ENCODE measurements around the gene P4HA2.
"Not testable (repeated sequence)": the region's sequence is repeated elsewhere in the genome, so short reads cannot be mapped to it uniquely, and the experiment has no call there.

Gene P4HA2

DNA sequence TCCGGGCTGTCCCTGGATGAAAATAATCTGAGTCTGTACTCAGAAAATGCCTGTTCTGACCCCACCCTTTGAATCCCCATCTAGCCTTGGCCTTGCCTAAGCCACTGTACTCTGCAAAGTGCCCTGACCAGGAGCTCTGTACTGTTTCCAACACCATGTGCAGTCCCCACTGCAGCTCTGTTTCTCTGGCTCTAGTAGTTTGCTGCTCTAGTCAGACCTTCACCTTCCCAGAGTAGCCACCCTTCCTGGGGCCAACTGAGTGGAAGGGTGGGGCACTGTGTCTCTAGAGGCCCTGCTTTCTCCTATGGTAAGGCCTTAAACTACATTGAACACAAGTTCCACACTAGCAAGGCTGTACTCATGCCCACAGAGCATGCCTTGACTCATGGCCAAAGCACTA is 31.9 kb downstream of the P4HA2 start:
- no peak for DNase-seq

DNA sequence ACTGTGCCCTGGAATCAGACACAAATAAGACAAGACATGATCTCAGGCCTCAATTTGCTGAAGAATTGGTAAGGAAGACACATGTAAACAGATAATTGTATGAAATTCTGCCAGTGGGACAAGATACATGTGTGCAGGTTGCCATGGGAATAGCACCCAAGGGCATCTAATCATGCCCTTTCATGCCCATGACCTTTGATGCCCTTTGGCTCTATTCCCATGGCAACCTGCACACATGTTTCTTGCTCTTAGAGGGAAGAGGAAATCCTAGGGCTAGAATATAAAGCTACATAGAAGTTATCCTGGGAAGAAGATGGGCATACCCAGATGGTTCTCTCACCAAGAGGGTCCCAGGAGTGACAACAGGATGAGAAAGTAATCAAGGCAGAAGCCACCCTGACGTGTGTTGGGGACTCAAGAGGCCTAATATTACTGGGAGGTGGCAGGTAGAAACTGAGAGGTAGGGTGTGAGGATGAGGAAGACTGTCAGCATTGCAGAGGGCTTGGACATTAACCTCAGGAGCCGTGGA is 34.4 kb downstream of the P4HA2 start:
- peak; percentile 19 for DNase-seq

DNA sequence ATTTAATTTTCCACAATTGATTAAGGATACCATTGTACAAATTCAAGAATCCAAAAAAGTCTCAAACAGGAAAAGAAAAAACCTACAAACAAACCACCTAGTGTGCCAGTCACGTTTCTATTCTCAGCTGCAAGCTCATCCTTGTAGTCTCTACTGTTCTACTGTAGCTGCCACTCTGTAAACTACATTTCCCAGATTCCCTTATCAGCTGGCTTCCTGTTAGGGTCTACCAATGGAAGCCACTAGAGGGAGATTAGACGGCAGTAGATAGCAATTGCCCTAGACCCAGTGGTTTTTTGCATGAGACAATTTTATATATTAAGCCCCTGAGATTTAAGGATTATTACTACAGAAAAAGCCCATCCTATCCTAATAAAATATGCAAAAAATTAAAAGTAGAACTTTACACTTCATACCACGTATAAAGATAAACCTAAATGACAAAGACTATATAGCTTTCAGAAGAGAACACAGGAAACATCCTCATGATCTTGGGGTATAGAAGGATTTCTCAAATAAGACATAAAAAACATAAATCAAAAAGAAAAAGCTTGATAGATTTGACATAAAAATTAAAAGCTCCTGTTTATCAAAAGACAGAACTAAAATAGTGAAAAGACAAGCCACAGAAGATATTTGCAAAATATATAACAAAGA is 37.4 kb downstream of the P4HA2 start:
- DNase-seq, result peak; percentile 50

DNA sequence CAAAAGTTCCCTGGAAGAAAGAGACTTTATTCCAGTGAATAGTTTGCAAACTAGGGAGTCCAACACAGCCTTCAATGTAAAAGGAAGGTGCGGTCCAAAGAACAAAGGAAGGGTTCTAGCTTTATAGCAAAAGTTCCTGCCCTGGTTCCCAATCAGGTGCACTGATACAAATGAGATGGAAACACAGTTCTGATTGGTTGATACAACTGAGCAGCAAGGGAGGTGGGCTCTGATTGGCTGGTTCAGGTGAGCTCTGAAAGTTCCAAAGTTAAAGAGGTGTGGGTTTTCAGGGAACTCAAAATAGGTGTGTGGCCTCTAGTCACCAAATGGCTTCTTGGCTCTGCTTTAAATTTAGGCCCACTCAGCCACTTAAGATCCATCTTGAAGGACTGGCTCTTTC is 43.1 kb downstream of the P4HA2 start:
- DNase-seq, result no peak

DNA sequence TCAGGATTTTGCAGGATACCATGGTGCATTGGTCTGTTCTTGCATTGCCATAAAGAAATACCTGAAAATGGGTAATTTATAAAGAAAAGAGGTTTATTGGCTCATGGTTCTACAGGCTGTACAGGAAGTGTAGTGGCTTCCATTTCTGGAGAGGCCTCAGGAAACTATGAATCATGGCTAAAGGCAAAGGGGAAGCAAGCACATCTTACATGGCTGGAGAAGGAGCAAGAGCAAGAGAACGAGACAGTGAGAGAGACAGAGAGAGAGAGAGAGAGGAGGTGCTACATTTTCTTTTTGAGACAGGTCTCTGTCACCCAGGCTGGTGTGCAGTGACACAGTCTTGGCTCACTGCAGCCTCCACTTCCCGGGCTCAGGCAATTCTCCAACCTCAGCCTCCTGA is 43.9 kb downstream of the P4HA2 start:
- no peak for DNase-seq

DNA sequence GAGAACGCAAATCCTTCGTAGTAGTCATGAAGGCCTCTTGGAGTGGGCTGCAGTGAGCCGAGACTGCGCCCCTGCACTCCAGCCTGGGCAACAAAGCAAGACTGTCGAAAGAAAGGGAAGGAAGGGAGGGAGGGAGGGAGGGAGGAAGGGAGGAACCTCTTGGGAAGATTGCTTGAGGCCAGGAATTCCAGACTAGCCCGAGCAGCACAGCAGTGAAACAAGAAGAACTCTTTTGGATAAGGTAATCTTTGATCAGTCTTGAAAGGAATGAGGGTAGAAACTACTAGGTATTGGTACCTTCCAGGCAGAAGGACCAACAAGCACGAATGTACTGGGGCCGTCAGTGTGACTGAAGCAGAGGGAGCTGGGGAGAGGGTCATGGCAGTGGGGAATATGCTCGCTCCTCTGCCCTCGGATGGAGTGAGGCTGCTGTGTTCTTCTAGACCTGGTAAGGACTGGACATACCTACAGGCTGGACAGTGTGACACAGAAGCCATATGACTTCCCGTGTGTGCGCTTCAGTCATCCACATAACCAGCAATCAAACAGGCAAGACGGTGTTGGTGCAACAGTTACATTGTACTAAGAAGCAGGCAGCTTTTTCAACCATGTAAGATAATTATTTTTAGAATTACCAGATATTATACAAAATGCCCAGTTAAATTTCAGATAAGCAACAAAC is 45.2 kb downstream of the P4HA2 start:
- no peak for DNase-seq

DNA sequence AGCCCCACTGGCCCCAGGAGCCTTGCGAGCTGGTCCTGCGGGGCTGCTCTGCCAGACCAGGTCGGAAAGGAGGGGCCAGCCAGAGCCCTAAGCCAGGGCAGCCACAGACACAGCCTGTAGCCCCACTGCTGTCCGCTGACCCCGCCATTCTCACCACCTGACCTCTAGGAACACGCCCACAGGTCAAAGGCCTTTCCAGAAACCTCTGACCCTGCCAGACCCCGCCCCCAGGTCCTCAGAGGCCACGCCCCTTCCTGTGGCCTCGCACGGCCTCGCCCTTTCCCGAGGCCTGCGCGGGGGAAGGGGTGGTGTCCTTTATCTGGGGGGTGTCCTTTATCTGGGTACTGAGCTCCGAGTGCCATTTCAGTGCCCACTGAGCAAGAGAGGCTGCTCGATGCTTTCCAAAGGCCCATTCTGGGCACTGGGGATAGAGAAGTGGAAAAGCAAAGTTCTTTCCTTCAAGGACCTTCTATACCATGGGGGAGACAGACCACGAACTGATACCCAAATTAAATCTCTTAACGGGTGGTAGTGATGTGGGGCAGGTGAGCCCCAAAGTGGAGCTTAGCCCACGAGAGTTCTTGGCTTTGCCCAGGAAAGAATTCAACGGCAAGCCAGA is 46.5 kb downstream of the P4HA2 start:
- DNase-seq, result no peak

DNA sequence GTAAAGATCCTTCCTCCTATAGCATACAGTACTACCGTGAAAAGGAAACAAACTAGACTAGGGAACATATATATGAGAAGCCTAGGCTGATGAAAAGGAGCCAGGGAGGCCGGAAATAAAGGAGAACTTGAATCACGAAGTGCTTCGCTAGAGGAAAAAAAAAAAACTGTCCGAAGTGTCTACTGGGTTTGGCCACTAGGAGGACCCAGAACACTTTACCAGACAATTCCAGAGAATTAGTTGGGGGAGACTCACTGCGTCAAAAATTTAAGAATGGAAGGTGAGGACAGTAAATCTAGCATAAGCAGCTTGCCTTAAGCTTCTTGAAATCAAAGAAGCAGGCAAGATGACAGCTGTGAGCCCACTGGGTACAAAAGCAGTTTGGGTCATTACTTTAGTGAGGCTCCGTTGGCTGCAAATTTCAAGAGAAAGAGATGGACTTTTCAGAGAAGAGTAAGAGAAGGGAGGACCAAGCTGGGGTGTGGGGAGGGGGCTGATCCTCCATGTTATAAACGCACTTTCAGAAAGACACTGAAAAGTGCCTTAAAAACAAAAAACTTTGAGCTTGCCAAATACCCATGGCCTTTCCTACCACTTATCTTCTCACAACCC is 47.4 kb downstream of the P4HA2 start:
- peak; percentile 26 for DNase-seq

DNA sequence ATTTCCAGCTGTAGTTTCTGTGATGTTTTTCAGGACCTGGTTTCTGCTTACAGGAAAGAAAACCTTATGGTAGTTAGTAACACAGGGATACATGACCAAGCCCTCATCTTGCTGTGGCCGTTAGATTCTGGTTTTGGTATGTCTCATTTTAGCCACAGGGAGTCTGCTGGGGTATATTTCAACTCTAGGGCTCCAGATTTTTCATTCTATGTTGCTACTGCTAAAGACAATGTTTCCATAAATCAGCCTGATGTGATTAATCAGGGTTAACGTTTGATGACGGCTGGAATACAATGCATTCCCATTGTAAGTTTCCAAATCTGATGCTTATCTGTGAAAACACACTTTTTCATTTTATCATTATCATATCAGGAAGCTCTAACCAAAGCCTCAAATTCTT is 48.2 kb downstream of the P4HA2 start:
- DNase-seq, result no peak

DNA sequence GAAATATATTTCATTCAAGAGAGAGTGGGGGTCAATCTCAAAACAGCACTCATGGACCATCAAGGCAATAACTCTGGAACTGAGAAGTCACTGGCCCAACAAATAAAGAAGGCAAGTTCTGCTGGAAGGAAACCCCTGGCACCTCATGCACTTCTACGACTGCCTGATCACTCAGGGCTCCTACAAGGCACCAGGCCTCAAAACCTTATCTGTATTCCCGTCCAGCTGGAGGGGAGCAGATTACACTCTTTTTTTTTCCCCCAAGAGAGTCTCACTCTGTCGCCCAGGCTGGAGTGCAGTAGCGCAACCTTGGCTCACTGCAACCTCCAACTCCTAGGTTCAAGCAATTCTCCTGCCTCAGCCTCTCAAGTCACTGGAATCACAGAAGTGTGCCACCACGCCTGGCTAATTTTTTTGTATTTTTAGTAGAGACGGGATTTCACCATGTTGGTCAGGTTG is 49.9 kb downstream of the P4HA2 start:
- DNase-seq, result no peak

DNA sequence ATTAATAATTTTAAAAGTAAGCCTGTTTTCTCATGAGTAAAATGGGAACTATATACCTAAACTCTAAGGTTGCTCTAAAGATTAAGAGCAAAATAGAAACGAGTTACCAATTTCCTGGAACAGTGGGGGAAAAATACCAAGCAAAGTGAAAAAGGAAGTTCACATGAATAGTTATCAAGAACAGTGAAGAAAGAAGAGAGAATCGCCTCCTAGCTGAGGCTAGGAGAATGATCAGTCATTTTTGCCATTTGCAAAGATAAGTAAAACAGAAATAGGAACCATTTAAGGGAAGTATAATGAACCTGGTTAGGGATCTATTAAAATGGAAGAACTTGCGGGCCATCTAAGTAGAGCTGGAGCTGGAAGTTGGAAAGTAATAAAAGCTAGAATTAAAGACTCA is 50.7 kb downstream of the P4HA2 start:
- no peak for DNase-seq

DNA sequence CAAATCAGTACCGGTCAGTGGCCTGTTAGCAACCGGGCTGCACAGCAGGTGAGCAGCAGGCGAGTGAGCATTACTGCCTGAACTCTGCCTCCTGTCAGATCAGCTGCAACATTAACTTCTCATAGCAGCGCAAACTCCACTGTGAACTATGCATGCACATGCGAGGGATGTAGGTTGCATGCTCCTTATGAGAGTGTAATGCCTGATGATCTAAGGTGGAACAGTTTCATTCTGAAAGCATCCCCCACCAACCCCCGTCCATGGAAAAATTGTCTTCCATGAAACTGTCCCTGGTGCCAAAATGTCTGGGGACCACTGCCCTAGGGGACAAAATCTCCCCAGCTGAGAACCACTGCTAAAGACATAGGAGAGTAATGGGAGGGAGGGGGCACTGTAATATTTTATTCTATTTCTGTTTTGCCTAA is 51.1 kb downstream of the P4HA2 start:
- DNase-seq, result no peak

DNA sequence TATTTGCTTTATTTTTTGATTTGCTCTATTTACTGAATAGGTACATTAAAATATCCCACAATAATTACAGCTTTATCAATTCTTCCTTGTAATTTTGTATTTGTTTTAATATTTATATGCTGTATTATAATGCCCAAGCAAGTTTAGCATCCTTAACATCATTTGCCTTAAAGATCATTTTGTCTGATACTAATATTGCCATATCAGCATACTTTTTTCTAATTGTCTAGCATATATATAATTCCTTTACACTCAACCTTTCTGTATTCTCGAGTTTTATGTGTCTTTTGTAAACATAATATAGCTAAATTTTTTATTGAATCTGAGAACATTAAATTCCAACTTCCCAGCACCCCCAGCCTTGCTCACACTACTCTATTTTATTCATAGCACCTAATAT is 64.7 kb downstream of the P4HA2 start:
- DNase-seq, result no peak

DNA sequence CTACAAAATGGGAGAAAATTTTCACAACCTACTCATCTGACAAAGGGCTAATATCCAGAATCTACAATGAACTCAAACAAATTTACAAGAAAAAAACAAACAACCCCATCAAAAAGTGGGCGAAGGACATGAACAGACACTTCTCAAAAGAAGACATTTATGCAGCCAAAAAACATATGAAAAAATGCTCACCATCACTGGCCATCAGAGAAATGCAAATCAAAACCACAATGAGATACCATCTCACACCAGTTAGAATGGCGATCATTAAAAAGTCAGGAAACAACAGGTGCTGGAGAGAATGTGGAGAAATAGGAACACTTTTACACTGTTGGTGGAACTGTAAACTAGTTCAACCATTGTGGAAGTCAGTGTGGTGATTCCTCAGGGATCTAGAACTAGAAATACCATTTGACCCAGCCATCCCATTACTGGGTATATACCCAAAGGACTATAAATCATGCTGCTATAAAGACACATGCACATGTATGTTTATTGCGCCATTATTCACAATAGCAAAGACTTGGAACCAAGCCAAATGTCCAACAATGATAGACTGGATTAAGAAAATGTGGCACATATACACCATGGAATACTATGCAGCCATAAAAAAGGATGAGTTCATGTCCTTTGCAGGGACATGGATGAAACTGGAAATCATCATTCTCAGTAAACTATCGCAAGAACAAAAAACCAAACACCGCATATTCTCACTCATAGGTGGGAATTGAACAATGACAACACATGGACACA is 65.9 kb downstream of the P4HA2 start:
- DNase-seq, result not testable (repeated sequence)

DNA sequence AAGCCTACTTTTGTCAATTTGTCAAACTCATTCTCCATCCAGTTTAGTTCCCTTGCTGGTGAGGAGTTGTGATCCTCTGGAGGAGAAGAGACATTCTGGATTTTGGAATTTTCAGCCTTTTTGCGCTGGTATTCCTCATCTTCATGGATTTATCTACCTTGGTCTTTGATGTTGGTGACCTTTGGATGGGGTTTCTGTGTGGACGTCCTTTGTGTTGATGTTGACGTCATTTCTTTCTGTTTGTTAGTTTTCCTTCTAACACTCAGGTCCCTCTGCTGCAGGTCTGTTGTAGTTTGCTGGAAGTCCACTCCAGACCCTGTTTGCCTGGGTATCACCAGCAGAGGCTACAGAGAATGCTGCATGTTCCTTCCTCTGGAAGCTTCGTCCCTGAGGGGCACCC is 71.2 kb downstream of the P4HA2 start:
- no peak for DNase-seq

DNA sequence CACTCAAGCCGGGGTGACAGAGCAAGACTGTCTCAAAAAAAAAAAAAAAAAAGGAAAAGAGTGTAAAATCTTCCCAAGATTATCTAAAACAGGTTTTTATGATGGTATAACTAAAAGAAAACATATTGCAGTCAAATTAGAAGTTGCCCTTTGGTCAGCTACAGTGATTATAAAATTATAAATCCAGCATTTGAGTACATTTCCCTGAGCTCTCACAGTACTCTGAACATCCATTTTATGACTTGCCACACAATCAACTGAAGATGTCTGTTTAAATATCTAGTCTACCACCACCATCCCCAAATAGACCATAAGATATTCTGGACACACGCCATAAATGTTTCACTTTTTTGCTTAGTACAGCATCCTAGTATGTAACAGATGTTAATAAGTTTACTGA is 77.1 kb downstream of the P4HA2 start:
- DNase-seq, result no peak

DNA sequence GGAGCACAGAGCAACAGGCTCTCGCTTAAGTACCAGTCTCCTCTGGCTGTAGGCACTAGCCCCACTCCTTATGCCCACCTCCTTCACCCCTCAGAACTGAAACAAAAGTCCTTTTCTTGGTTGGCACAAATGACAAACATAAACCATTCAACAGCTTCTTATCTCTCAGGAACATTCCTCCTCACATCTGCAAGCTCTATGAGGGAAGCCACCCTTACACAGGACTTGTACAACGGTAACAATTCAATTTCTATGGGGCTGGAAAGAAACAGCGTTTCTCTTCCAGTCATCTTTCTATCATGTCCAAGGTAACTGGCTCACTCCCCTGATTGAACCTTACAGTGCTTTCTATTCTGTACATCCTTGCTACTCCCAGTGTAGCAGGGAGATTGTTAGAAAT is 80.0 kb downstream of the P4HA2 start:
- DNase-seq, result no peak

DNA sequence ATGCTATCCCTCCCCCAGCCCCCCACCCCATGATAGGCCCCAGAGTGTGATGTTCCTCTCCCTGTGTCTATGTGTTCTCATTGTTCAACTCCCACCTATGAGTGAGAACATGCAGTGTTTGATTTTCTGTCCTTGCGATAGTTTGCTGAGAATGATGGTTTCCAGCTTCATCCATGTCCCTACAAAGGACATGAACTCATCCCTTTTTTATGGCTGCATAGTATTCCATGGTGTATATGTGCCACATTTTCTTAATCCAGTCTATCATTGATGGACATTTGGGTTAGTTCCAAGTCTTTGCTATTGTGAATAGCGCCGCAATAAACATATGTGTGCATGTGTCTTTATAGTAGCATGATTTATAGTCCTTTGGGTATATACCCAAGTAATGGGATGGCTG is 82.3 kb downstream of the P4HA2 start:
- not testable (repeated sequence) for DNase-seq

DNA sequence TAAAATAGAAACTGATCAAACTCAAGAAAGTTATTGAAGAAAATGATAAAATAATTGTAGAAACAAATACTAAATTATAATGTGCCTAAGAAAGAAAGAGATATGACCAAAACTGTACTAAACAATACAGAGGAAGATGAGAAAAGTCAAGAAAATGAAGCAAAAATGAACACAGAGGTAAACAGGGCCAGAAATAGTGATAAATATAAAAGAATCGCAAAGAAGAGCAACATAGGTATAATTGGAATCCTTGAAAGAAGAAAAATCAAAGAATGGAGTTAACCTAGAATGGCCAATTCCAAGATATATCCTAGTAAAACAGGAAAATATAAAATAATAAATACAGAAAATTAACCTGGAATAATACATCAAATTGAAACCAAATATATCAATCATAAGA is 84.5 kb downstream of the P4HA2 start:
- DNase-seq, result no peak

DNA sequence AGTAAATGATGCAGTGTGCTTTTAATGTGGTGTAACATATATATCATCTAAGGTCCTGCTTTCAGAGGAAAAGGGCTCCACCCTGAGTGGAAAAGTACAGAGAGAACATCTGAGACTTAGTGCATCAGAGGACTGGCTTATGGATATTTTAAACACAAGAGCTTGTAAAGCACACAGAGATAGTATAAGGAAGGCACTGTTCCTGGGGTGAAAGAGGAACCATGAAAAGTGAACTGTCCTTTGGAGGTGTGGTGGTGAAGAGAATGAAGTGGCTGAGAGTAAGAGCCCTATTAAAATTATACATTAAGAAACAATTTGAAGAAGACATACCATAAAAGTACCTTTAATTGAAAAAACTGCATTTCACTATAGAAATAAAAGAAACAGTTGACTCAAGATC is 85.2 kb downstream of the P4HA2 start:
- DNase-seq, result no peak
